ENCODE results near the gene HLA-F. TPM values are rescaled to one million over a fixed set of nuclear protein-coding genes. Genes with fewer than 3 reads are reported as not detected.

HLA-F gene
- total RNA-seq, 1 experiment from 2014 or later: 16.9 TPM

DNA sequence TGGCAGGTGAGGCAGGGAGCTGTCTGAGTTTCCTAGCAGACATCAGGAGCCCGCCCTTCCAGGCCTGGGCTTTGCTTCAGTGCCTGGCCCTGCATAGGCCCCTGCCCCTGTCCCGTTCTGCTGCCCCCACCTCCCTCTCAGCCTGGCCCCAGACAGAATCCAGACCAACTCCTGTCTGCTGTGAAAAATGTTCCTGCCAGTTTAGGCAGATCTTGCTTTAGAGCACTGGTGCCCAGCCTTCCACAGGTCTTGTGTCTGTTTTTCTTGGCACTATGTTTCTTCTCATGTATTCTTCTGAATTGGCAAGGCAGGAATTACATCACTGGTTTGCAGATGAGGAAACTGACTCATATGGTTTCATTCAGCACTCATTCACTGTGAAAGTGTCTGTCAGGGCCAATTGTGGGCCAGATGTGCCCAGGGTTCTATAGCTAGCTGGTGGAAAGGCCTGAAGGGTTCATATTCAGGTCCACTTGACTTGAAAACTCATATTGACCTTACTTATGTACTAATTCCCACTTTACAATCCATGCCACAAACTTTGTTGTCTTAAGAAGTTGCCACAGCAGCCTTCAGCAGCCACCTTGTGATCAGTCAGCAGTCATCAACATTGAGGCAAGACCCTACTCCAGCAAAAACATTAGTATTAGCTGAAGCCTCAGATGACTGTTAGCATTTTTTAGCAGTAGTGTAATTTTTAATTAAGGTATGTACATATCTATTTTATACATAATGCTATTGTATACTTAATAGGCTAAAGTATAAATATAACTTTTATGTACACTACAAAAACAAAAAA, 40.5 kb downstream of the HLA-F start:
- no peaks in the 10 kb centered on the region for H3K9me3 Mint-ChIP-seq (ENCODE audit: unreplicated experiment)
- H3K4me3 Mint-ChIP-seq (ENCODE audit: unreplicated experiment): peak overlapping the region; percentile 19
- H3K4me1 Mint-ChIP-seq (ENCODE audit: insufficient read depth, unreplicated experiment): peaks cover 55% of the 10 kb centered on the region
- peak; percentile 96 for DNase-seq (ENCODE audit: unreplicated experiment)
- BruUV-seq (replicated peaks): no TSS peak
- intact Hi-C loops (cut with micrococcal nuclease): loop anchor here (1.0 kb wide), 1 partner anchor 10 kb away; no protein-coding TSS in a partner anchor
- no peak for TF ChIP-seq CTCF (IDR thresholded peaks at IDR 0.05; ENCODE audit: unreplicated experiment)
- peak overlapping the region; percentile 66 for H3K27ac Mint-ChIP-seq (ENCODE audit: low read depth, unreplicated experiment)
- H3K27me3 Mint-ChIP-seq (ENCODE audit: insufficient read depth, unreplicated experiment): no peaks in the 10 kb centered on the region
- CTCF ChIA-PET: interaction anchor here (0.7 to 2.2 kb wide), 5 partner anchors 10 to 112 kb away, joined by 3 to 13 read pairs (median 3); no protein-coding TSS in a partner anchor
- peaks cover 6% of the 10 kb centered on the region for H3K36me3 Mint-ChIP-seq (ENCODE audit: insufficient read depth, unreplicated experiment)
- POLR2A ChIA-PET: interaction anchor here (0.6 to 3.2 kb wide), 10 partner anchors 10 to 456 kb away, joined by 3 to 19 read pairs (median 4); no protein-coding TSS in a partner anchor

DNA sequence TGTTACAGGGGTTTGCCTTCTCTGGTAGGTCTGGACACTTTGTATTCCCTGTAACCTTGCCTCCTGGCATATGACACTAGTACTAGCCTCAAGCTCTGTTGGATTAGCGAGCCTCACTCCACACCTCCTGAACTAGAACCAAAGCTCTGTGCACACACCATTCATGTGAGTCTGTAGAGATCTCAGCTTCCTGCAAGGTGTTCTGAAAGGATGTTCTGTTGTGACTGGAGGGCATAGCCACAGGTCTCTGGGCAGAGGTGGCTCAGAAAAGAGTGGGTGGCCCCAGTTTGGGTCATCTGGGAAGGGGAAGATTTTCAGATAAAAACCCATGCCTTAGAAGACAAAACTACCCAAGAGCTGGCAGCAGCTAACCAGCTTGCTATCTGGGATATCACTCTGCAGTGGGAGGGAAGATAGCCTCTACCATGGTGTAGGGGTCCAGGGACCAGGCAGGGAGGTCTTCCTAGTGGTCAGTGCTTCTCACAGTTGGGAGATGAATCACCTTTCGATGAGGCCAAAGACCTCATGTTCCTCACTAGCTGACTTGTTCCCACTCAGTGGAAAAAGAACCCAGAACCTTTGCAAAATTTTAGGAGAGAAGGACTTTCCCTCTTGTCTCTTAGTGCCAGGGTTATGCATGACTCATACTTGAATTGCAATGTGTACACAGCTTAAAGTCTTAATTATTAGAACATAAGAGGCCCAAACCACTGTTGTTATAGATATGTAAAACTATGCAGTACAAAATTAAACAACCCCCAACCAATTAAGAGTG, 41.4 kb downstream of the HLA-F start:
- ChIA-PET CTCF (interaction anchor here (1.1 to 2.2 kb wide), 3 partner anchors 11 to 70 kb away, joined by 3 to 13 read pairs (median 3); no protein-coding TSS in a partner anchor), POLR2A (interaction anchor here (0.6 to 3.2 kb wide), 7 partner anchors 12 to 954 kb away, joined by 3 to 19 read pairs (median 4); no protein-coding TSS in a partner anchor)
- intact Hi-C loops (cut with micrococcal nuclease): no loop called here
- peak; percentile 69 for DNase-seq (ENCODE audit: unreplicated experiment)
- H3K4me3 Mint-ChIP-seq (ENCODE audit: unreplicated experiment): no peak overlapping the region
- H3K9me3 Mint-ChIP-seq (ENCODE audit: unreplicated experiment): no peaks in the 10 kb centered on the region
- TF ChIP-seq CTCF (IDR thresholded peaks at IDR 0.05; ENCODE audit: unreplicated experiment): no peak
- no peaks in the 10 kb centered on the region for H3K27me3 Mint-ChIP-seq (ENCODE audit: insufficient read depth, unreplicated experiment)
- peak overlapping the region; percentile 66 for H3K27ac Mint-ChIP-seq (ENCODE audit: low read depth, unreplicated experiment)
- peaks cover 6% of the 10 kb centered on the region for H3K36me3 Mint-ChIP-seq (ENCODE audit: insufficient read depth, unreplicated experiment)
- peaks cover 51% of the 10 kb centered on the region for H3K4me1 Mint-ChIP-seq (ENCODE audit: insufficient read depth, unreplicated experiment)
- BruUV-seq (replicated peaks): no TSS peak

DNA sequence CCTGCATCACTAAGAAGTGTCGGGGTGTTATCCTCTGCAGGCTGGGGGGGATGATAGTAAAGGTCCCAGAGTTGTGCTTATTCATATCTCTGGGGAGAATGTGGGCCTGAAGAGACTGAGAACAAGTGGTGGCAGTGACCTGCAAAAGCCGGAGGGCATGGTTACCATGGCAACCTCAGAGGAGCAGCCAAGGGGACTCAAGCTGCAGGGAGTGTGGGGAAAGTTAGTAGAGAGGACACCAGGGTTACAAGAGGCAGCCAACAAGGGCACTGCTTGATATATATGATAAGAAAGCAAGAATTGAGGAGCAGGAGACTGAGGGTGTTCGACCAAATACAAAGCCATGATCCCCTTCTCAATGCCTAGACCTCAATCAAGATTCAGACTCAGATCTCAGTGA, 46.1 kb downstream of the HLA-F start:
- Mint-ChIP-seq H3K4me1 (ENCODE audit: insufficient read depth, unreplicated experiment) (peaks cover 26% of the 10 kb centered on the region), H3K27ac (ENCODE audit: low read depth, unreplicated experiment) (no peak overlapping the region), H3K9me3 (ENCODE audit: unreplicated experiment) (peaks cover 8% of the 10 kb centered on the region), H3K27me3 (ENCODE audit: insufficient read depth, unreplicated experiment) (no peaks in the 10 kb centered on the region), H3K36me3 (ENCODE audit: insufficient read depth, unreplicated experiment) (peaks cover 6% of the 10 kb centered on the region), H3K4me3 (ENCODE audit: unreplicated experiment) (no peak overlapping the region)
- no peak for TF ChIP-seq CTCF (IDR thresholded peaks at IDR 0.05; ENCODE audit: unreplicated experiment)
- BruUV-seq (replicated peaks): no TSS peak
- CTCF ChIA-PET: interaction anchor here (0.9 kb wide), 1 partner anchor 17 kb away, joined by 3 read pairs; no protein-coding TSS in a partner anchor
- POLR2A ChIA-PET: interaction anchor here (0.6 kb wide), 1 partner anchor 22 kb away, joined by 3 read pairs; no protein-coding TSS in a partner anchor
- intact Hi-C loops (cut with micrococcal nuclease): no loop called here
- DNase-seq (ENCODE audit: unreplicated experiment): no peak

GRCh38 chr6:29770306-29770705, 47.1 kb downstream of the HLA-F start:
- peaks cover 3% of the 10 kb centered on the region for H3K36me3 Mint-ChIP-seq (ENCODE audit: insufficient read depth, unreplicated experiment)

More at GRCh38 chr6:29770306-29770705, 47.1 kb downstream of the HLA-F start:
- POLR2A ChIA-PET: interaction anchor here (1.0 kb wide), 1 partner anchor 27 kb away, joined by 3 read pairs; no protein-coding TSS in a partner anchor
- CTCF ChIA-PET: interaction anchor here (0.6 to 1.0 kb wide), 2 partner anchors 27 to 94 kb away, joined by 3 read pairs; no protein-coding TSS in a partner anchor
- Mint-ChIP-seq H3K9me3 (ENCODE audit: unreplicated experiment) (peaks cover 8% of the 10 kb centered on the region), H3K4me3 (ENCODE audit: unreplicated experiment) (no peak overlapping the region), H3K27me3 (ENCODE audit: insufficient read depth, unreplicated experiment) (no peaks in the 10 kb centered on the region), H3K4me1 (ENCODE audit: insufficient read depth, unreplicated experiment) (peaks cover 16% of the 10 kb centered on the region), H3K27ac (ENCODE audit: low read depth, unreplicated experiment) (no peak overlapping the region)
- intact Hi-C loops (cut with micrococcal nuclease): no loop called here
- no TSS peak for BruUV-seq (replicated peaks)
- no peak for TF ChIP-seq CTCF (IDR thresholded peaks at IDR 0.05; ENCODE audit: unreplicated experiment)
- DNase-seq (ENCODE audit: unreplicated experiment): no peak
